Smooth muscle cell (in vitro differentiated cells): Measurements from ENCODE around the gene FOXN3. TPM values are rescaled to one million over a fixed set of nuclear protein-coding genes. Genes with fewer than 3 reads are reported as not detected.

Experiments used
- DNase-seq: peaks from one replicate; lab custom pipeline; 2025; ENCODE audit not compliant: unreplicated experiment; lab: John Stamatoyannopoulos, UW
- H2AFZ ChIP-seq: fragments of 200-600 bp; sonication (generic); 2 replicates; pipeline ENCODE4 v1.6.0; 2016; ENCODE audit warnings: antibody characterized with exemption, low read depth, mild to moderate bottlenecking
- H3F3A ChIP-seq: fragments of 200-600 bp; sonication (generic); 2 replicates; pipeline ENCODE4 v1.6.0; 2017; ENCODE audit warnings: antibody characterized with exemption, low read depth
- H3K27ac ChIP-seq: fragments of 200-600 bp; sonication (generic); 2 replicates; pipeline ENCODE4 v1.5.1; 2016; ENCODE audit warnings: low read depth, mild to moderate bottlenecking
- H3K27me3 ChIP-seq: fragments of 200-600 bp; sonication (generic); 2 replicates; pipeline ENCODE4 v1.6.1; 2016; ENCODE audit warnings: low read depth, mild to moderate bottlenecking
- H3K36me3 ChIP-seq: fragments of 200-600 bp; sonication (generic); 2 replicates; pipeline ENCODE4 v1.5.1; 2016; ENCODE audit warnings: low read depth
- H3K4me1 ChIP-seq: fragments of 200-600 bp; sonication (generic); 2 replicates; pipeline ENCODE4 v1.5.1; 2016; ENCODE audit warnings: low read depth
- H3K4me2 ChIP-seq: fragments of 200-600 bp; sonication (generic); 2 replicates; pipeline ENCODE4 v1.6.0; 2016; ENCODE audit warnings: mild to moderate bottlenecking
- H3K4me3 ChIP-seq: fragments of 200-600 bp; sonication (generic); 2 replicates; pipeline ENCODE4 v1.5.1; 2016; ENCODE audit warnings: mild to moderate bottlenecking
- H3K79me2 ChIP-seq: fragments of 200-600 bp; sonication (generic); 2 replicates; pipeline ENCODE4 v1.6.0; 2016; ENCODE audit warnings: low read depth, mild to moderate bottlenecking
- H3K9ac ChIP-seq: fragments of 200-600 bp; sonication (generic); 2 replicates; pipeline ENCODE4 v1.6.0; 2016; ENCODE audit warnings: low read depth
- H3K9me3 ChIP-seq: fragments of 200-600 bp; sonication (generic); replicated peaks from 2 replicates; pipeline ENCODE4 v1.5.1; 2016; ENCODE audit warnings: low read depth
- H4K20me1 ChIP-seq: fragments of 200-600 bp; sonication (generic); 2 replicates; pipeline ENCODE4 v1.6.0; 2016; ENCODE audit warnings: low read depth
- WGBS: methylation state at CpG from one replicate; pipeline ENCODE4 v1.1.7; 2016; ENCODE audit warnings: low lambda C conversion rate; 5-methylcytosine and 5-hydroxymethylcytosine counted together
- polyA plus RNA-seq: library from polyadenylated mRNA; unstranded; fragments of >200 nt; fragmentation: Nextera tagmentation; extraction: Ambion mirVana; gene quantifications from 2 replicates; pipeline ENCODE4 v1.2.1, GENCODE V29; 2016
- total RNA-seq: library from RNA; depleted of rRNA; stranded (reverse); fragments of >200 nt; gene quantifications from 2 replicates; pipeline ENCODE4 v1.2.3, GENCODE V29; 2014
- TF ChIP-seq, protein P1 (sequence below): fragments of 200-600 bp; sonication (generic); IDR thresholded peaks from 2 replicates; pipeline ENCODE4 v1.5.1; 2017; ENCODE audit warnings: borderline replicate concordance, mild to moderate bottlenecking, antibody characterized with exemption; ENCODE audit not compliant: insufficient read depth, poor library complexity, severe bottlenecking

FOXN3 gene
- total and polyA plus RNA-seq, 2 experiments from 2014 or later = 24.5 to 31.5 TPM

- Histone ChIP-seq H3K4me2 (no peak overlapping the region), H3K27me3 (no peaks in the 10 kb centered on the region), H3K36me3 (no peaks in the 10 kb centered on the region), H3K27ac (no peak overlapping the region), H3K4me1 (no peaks in the 10 kb centered on the region), H3K9ac (no peak overlapping the region), H3K9me3 (no peaks in the 10 kb centered on the region), H2AFZ (no peak overlapping the region), H3K4me3 (no peak overlapping the region), H3K79me2 (no peaks in the 10 kb centered on the region), H3F3A (no peaks in the 10 kb centered on the region), H4K20me1 (peaks cover 22% of the 10 kb centered on the region)
- DNase-seq = no peak
- TF ChIP-seq, protein P1, sequence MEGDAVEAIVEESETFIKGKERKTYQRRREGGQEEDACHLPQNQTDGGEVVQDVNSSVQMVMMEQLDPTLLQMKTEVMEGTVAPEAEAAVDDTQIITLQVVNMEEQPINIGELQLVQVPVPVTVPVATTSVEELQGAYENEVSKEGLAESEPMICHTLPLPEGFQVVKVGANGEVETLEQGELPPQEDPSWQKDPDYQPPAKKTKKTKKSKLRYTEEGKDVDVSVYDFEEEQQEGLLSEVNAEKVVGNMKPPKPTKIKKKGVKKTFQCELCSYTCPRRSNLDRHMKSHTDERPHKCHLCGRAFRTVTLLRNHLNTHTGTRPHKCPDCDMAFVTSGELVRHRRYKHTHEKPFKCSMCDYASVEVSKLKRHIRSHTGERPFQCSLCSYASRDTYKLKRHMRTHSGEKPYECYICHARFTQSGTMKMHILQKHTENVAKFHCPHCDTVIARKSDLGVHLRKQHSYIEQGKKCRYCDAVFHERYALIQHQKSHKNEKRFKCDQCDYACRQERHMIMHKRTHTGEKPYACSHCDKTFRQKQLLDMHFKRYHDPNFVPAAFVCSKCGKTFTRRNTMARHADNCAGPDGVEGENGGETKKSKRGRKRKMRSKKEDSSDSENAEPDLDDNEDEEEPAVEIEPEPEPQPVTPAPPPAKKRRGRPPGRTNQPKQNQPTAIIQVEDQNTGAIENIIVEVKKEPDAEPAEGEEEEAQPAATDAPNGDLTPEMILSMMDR = no peak
- 100% methylated on average over 1 of the region's 1 CpG for WGBS
These were observed 160.1 kb downstream of the FOXN3 start for GRCh38 chr14:89256951-89257350.

DNA sequence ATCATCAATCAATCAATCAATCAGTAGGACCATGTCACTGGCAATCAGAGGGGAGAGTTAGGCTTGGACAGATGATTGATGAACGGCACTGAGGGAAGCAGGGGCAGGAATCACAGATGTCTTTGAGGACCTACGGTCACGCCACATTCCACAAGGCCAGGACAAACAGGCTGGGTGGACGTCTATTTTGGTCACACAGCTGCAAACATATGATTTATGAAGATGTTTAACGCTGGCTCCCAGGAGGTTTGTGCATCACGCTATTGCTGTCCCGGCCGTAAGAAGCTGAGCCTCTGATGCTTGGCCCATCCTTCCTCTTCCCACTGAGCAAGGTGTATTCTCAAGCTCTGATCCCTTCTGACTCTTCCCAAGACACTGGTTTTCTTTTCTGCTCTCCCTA, 160.8 kb downstream of the FOXN3 start:
- Histone ChIP-seq H2AFZ (no peak overlapping the region), H3K79me2 (no peaks in the 10 kb centered on the region), H3F3A (no peaks in the 10 kb centered on the region), H3K4me1 (no peaks in the 10 kb centered on the region), H3K9ac (no peak overlapping the region), H3K4me3 (no peak overlapping the region), H3K27ac (no peak overlapping the region), H3K4me2 (no peak overlapping the region), H4K20me1 (peaks cover 20% of the 10 kb centered on the region), H3K36me3 (no peaks in the 10 kb centered on the region), H3K27me3 (no peaks in the 10 kb centered on the region), H3K9me3 (no peaks in the 10 kb centered on the region)
- TF ChIP-seq, protein P1 = no peak
- no peak for DNase-seq
- WGBS = 78% methylated on average over 8 of the region's 8 CpGs

GRCh38 chr14:89255852-89256251, 161.2 kb downstream of the FOXN3 start:
- Histone ChIP-seq H3K4me1 (no peaks in the 10 kb centered on the region), H3K79me2 (no peaks in the 10 kb centered on the region), H3K36me3 (no peaks in the 10 kb centered on the region), H3K9ac (no peak overlapping the region), H3K9me3 (no peaks in the 10 kb centered on the region), H3K27ac (no peak overlapping the region), H3K4me3 (no peak overlapping the region), H3K27me3 (no peaks in the 10 kb centered on the region), H2AFZ (no peak overlapping the region), H4K20me1 (peaks cover 16% of the 10 kb centered on the region), H3F3A (no peaks in the 10 kb centered on the region), H3K4me2 (no peak overlapping the region)
- TF ChIP-seq, protein P1 = no peak
- no peak for DNase-seq
- WGBS = 64% methylated on average over 3 of the region's 3 CpGs

- no peak for DNase-seq
- Histone ChIP-seq H4K20me1 (peaks cover 11% of the 10 kb centered on the region), H3K27me3 (no peaks in the 10 kb centered on the region), H3K4me2 (no peak overlapping the region), H3K9ac (no peak overlapping the region), H3F3A (no peaks in the 10 kb centered on the region), H3K4me3 (no peak overlapping the region), H3K36me3 (no peaks in the 10 kb centered on the region), H3K9me3 (no peaks in the 10 kb centered on the region), H2AFZ (no peak overlapping the region), H3K79me2 (no peaks in the 10 kb centered on the region), H3K4me1 (no peaks in the 10 kb centered on the region), H3K27ac (no peak overlapping the region)
- TF ChIP-seq, protein P1 = no peak
- WGBS = 94% methylated on average over 9 of the region's 9 CpGs
These were observed 162.0 kb downstream of the FOXN3 start for GRCh38 chr14:89255012-89255411.
